HepG2 (cell line): ENCODE results near the gene NDUFA8.

Source experiments
- CREB1 ChIP-seq, 2 experiments: fragments of 450-650 bp in 1 of 2; IDR thresholded peaks; 2 replicates each; pipeline ENCODE4 v1.6.1; 2016 to 2017; ENCODE audit warnings: control low read depth in 1 of 2, mild to moderate bottlenecking in 1 of 2, missing compliant biosample characterization in 1 of 2, missing genetic modification characterization in 1 of 2
- CTCF ChIP-seq: sonication (generic); formaldehyde crosslinking; IDR thresholded peaks from 2 replicates; pipeline ENCODE4 v1.5.0; 2020; ENCODE audit warnings: mild to moderate bottlenecking, missing genetic modification reagents, moderate library complexity
- RELA ChIP-seq: sonication (generic); formaldehyde crosslinking; IDR thresholded peaks from 2 replicates; pipeline ENCODE4 v1.4.0; 2020; ENCODE audit warnings: missing genetic modification reagents
- RXRA ChIP-seq: sonication (generic); formaldehyde crosslinking; IDR thresholded peaks from 2 replicates; pipeline ENCODE4 v1.5.1; 2020; ENCODE audit warnings: missing genetic modification reagents
- SNRNP70 ChIP-seq: fragments of 200-400 bp; formaldehyde crosslinking; IDR thresholded peaks from 2 replicates; pipeline ENCODE4 v1.6.1; 2017; ENCODE audit warnings: mild to moderate bottlenecking, low read depth, low read length, moderate library complexity
- ZNF609 ChIP-seq: sonication (generic); formaldehyde crosslinking; IDR thresholded peaks from 2 replicates; pipeline ENCODE4 v1.4.0; 2020; ENCODE audit warnings: mild to moderate bottlenecking, missing genetic modification reagents, borderline replicate concordance

GRCh38 chr9:122121931-122122330 lies 37.6 kb downstream of the NDUFA8 start:
- TF ChIP-seq SNRNP70 (no peak), RELA (CRISPR knock-in tag) (no peak), RXRA (no peak), CTCF (no peak), CREB1 (IDR thresholded peaks at IDR 0.05) (no peak), CREB1 (CRISPR knock-in tag; IDR thresholded peaks at IDR 0.05) (no peak), ZNF609 (CRISPR knock-in tag) (no peak)
